Activated T-cell treated with anti-CD3 and anti-CD28 coated beads, Interleukin-2, amount 50 U/mL, for 72 hours (primary cell): ENCODE data around the gene DIP2B. TPM values are rescaled to one million over a fixed set of nuclear protein-coding genes. Genes with fewer than 3 reads are reported as not detected.
A peak's percentile ranks its signal among the peaks of the same experiment; 100 is the strongest.

Source experiments
- ATAC-seq, 2 donors: fragments of 150-1000 bp; cut with Tn5 transposase; replicated peaks in 1 of 2; 2 replicates each; pipeline ENCODE4 v1.10.0; 2021; ENCODE audit warnings: moderate library complexity in 2 of 2, mild to moderate bottlenecking in 1 of 2
- DNase-seq, 2 donors: peaks; one replicate each; pipeline ENCODE4 v3.0.0; 2021 to 2022; ENCODE audit warnings: mixed read lengths in 1 of 2
- H3K27ac Mint-ChIP-seq: one replicate; pipeline ENCODE4 v1.8.0; 2022; ENCODE audit warnings: mild to moderate bottlenecking, moderate library complexity, mixed read lengths
- H3K27me3 Mint-ChIP-seq: one replicate; pipeline ENCODE4 v1.8.0; 2022; ENCODE audit warnings: low read depth, mixed read lengths
- H3K36me3 Mint-ChIP-seq, 2 donors: one replicate each; pipeline ENCODE4 v1.8.0; 2022; ENCODE audit warnings: mixed read lengths in 2 of 2, mild to moderate bottlenecking in 1 of 2; ENCODE audit not compliant: insufficient read depth in 2 of 2
- H3K4me1 Mint-ChIP-seq: one replicate; pipeline ENCODE4 v1.8.0; 2022; ENCODE audit warnings: low read depth, mixed read lengths
- H3K4me3 Mint-ChIP-seq, 2 donors: one replicate each; pipeline ENCODE4 v1.8.0; 2022; ENCODE audit warnings: mild to moderate bottlenecking in 2 of 2, mixed read lengths in 2 of 2, moderate library complexity in 2 of 2
- H3K9me3 Mint-ChIP-seq, 2 donors: one replicate each; pipeline ENCODE4 v1.8.0; 2022; ENCODE audit warnings: mixed read lengths in 2 of 2
- total RNA-seq, 2 donors: library from RNA; stranded (reverse); gene quantifications; one replicate each; pipeline ENCODE4 v1.2.3, GENCODE V29; 2022

The DIP2B gene
- total RNA-seq, 2 donors from 2014 or later = 25.4 to 28.1 TPM

DNA sequence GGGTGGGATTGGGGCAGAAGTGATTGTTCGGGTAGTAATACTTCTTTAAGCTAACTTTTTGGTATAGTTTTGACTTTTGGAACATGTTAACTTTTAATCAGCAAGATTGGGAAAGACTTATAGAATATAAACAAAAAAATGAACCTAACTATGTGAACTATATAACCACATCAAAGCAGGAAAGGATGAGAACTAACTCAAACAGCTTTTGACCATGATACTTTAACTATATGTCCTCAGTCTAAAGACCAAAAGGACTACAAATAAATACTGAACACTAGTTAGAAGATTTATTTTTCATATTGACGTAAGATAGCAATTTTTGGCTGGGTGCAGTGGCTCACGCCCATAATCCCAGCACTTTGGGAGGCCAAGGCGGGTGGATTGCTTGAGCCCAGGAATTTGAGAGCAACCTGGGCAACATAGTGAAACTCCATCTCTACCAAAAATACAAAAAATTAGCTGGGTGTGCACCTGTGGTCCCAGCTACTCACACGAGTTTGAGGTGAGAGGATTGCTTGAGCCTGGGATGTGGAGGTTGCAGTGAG is 150.7 kb downstream of the DIP2B start:
- Mint-ChIP-seq H3K4me1 (peaks cover 2% of the 10 kb centered on the region), H3K27ac (no peak overlapping the region), H3K9me3 (no peaks in the 10 kb centered on the region), H3K36me3 (peaks cover 0 to 2% of the 10 kb centered on the region in 2 donors), H3K27me3 (no peaks in the 10 kb centered on the region), H3K4me3 (no peak overlapping the region)
- DNase-seq (no peak), ATAC-seq (no peak)

DNA sequence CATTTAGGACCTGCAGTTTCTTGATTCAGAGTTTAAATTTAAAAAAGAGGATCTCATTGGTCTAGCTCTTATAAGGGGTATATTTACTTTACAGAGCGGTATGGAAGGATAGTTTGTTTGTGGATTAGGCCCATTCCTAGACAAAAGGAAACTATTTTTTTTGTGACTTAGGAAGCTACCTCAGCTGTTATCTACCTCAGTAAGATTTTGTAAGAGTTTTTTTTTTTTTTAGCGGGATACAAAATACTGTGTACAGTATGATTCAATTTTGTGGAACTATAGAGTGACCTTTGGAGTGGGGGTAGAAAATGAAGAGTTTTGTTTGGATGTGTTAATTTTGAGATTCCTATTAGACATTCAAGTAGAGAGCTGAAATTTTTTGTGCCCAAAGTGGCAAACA is 154.5 kb downstream of the DIP2B start:
- no peaks in the 10 kb centered on the region for H3K9me3 Mint-ChIP-seq
- peaks cover 6% of the 10 kb centered on the region for H3K4me1 Mint-ChIP-seq
- no peak for ATAC-seq
- H3K4me3 Mint-ChIP-seq = no peak overlapping the region
- no peaks in the 10 kb centered on the region for H3K27me3 Mint-ChIP-seq
- peaks cover 0 to 4% of the 10 kb centered on the region in 2 donors for H3K36me3 Mint-ChIP-seq
- H3K27ac Mint-ChIP-seq = peak overlapping the region; percentile 51
- DNase-seq = no peak

GRCh38 chr12:50659690-50660424 is 155.1 kb downstream of the DIP2B start:
- H3K4me3 Mint-ChIP-seq = no peak overlapping the region
- ATAC-seq (no peak), DNase-seq (no peak)

GRCh38 chr12:50660425-50660822 is 155.6 kb downstream of the DIP2B start:
- no peak overlapping the region for H3K4me3 Mint-ChIP-seq
- no peaks in the 10 kb centered on the region for H3K9me3 Mint-ChIP-seq
- peak overlapping the region; percentile 28 for H3K27ac Mint-ChIP-seq
- DNase-seq = no peak
- no peak for ATAC-seq
- peaks cover 0 to 4% of the 10 kb centered on the region in 2 donors for H3K36me3 Mint-ChIP-seq
- peaks cover 6% of the 10 kb centered on the region for H3K4me1 Mint-ChIP-seq
- H3K27me3 Mint-ChIP-seq = no peaks in the 10 kb centered on the region

More at GRCh38 chr12:50659690-50660424, 155.1 kb downstream of the DIP2B start:
- peak overlapping the region; percentile 65 for H3K27ac Mint-ChIP-seq
- H3K27me3 Mint-ChIP-seq = no peaks in the 10 kb centered on the region
- no peaks in the 10 kb centered on the region for H3K9me3 Mint-ChIP-seq
- H3K4me1 Mint-ChIP-seq = peaks cover 6% of the 10 kb centered on the region
- H3K36me3 Mint-ChIP-seq = peaks cover 0 to 4% of the 10 kb centered on the region in 2 donors

DNA sequence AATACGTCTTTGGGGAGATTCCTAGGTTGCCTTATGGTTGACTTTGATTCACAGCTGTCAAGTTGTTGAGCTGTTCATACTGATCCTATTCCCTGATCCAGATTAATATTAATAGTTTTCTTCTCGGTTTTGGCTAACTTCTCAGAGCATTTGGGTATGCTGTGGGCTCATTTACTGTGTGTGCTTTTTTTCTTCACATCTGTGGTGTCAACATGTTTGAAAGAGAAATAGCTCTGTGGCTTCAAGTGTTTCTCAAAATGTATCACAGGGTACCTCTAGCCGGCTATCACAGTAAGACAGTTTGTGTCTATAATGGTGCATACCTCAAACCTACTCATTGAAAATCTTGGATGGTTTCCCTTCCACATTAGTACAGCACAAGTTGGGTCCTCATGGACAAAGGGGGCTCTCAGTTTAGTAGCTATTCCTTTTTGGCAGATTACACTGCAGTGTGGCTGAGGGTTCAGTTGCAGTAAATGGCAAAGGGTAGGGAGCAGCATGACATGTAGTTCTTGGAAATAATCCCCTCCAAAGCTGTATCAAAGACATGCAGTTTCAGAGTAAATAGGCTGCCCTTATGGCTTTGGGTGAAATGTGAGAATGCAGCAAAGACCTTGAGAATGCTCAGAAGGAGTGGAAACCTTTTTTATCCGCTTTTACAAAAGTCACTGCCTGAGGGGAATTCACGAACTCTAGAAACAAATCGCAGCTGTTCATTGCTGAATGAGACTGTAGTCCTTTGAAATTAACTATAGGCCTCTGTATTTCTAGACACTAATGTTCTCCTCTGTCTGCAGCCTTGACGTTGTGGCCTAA is 156.7 kb downstream of the DIP2B start:
- peak overlapping the region; percentile 82 for H3K27ac Mint-ChIP-seq
- H3K36me3 Mint-ChIP-seq = peaks cover 0 to 4% of the 10 kb centered on the region in 2 donors
- ATAC-seq (peak; percentile 51 to 66), DNase-seq (no peak)
- H3K4me1 Mint-ChIP-seq = peaks cover 6% of the 10 kb centered on the region
- H3K27me3 Mint-ChIP-seq = no peaks in the 10 kb centered on the region
- no peaks in the 10 kb centered on the region for H3K9me3 Mint-ChIP-seq
- H3K4me3 Mint-ChIP-seq = no peak overlapping the region

GRCh38 chr12:50662116-50662510 is 157.3 kb downstream of the DIP2B start:
- DNase-seq (no peak), ATAC-seq (no peak)
- peaks cover 6% of the 10 kb centered on the region for H3K4me1 Mint-ChIP-seq
- H3K27ac Mint-ChIP-seq = no peak overlapping the region
- peaks cover 0 to 4% of the 10 kb centered on the region in 2 donors for H3K36me3 Mint-ChIP-seq
- H3K9me3 Mint-ChIP-seq = no peaks in the 10 kb centered on the region
- H3K4me3 Mint-ChIP-seq = no peak overlapping the region
- no peaks in the 10 kb centered on the region for H3K27me3 Mint-ChIP-seq

DNA sequence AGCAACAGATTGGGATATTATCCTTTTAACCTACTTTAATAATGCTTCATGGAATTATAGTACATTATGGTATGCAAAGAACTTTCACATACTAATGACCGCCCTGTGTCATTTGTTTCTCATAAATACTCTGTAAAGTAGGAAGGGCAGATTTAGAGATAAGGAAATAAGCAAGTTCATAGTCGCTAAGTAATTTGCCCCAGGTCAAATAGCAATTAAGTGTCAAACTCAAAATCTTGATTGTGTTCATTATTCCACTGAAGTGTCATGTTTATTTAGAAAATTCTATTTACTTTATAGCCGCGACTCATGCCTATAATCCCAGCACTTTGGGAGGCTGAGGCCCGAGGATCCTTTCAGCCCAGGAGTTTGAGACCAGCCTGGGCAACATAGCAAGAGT is 160.4 kb downstream of the DIP2B start:
- no peaks in the 10 kb centered on the region for H3K27me3 Mint-ChIP-seq
- DNase-seq (no peak), ATAC-seq (no peak)
- H3K36me3 Mint-ChIP-seq = peaks cover 0 to 2% of the 10 kb centered on the region in 2 donors
- no peak overlapping the region for H3K4me3 Mint-ChIP-seq
- no peak overlapping the region for H3K27ac Mint-ChIP-seq
- peaks cover 6% of the 10 kb centered on the region for H3K4me1 Mint-ChIP-seq
- no peaks in the 10 kb centered on the region for H3K9me3 Mint-ChIP-seq

DNA sequence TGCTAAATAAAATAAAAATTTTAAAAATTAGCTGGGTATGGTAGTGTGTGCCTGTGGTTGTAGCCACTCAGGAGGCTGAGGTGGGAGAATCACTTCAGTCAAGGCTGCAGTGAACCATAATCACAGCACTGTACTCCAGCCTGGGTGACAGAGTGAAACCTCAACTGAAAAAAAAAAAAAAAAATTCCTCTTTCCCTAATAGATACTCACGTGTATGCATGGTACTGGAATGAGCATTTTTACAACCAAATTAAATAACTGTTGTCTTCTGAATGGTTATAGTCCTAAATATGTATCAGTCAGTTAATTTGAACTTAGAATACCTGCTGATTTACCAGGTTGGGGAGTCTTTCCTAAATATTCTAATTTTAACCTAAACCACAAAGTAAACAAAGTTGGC is 160.8 kb downstream of the DIP2B start:
- no peak for ATAC-seq
- H3K9me3 Mint-ChIP-seq = no peaks in the 10 kb centered on the region
- DNase-seq = no peak
- no peak overlapping the region for H3K4me3 Mint-ChIP-seq
- no peak overlapping the region for H3K27ac Mint-ChIP-seq
- peaks cover 6% of the 10 kb centered on the region for H3K4me1 Mint-ChIP-seq
- peaks cover 0 to 3% of the 10 kb centered on the region in 2 donors for H3K36me3 Mint-ChIP-seq
- no peaks in the 10 kb centered on the region for H3K27me3 Mint-ChIP-seq

- DNase-seq (no peak), ATAC-seq (no peak)
- Mint-ChIP-seq H3K27ac (peak overlapping the region; percentile 50), H3K27me3 (no peaks in the 10 kb centered on the region), H3K4me1 (peaks cover 6% of the 10 kb centered on the region), H3K9me3 (no peaks in the 10 kb centered on the region), H3K36me3 (peaks cover 0 to 4% of the 10 kb centered on the region in 2 donors), H3K4me3 (no peak overlapping the region)
Observed at GRCh38 chr12:50666023-50666422, 161.2 kb downstream of the DIP2B start.

GRCh38 chr12:50672158-50672557 is 167.4 kb downstream of the DIP2B start:
- ATAC-seq (no peak), DNase-seq (no peak)
- H3K4me3 Mint-ChIP-seq = no peak overlapping the region
- no peaks in the 10 kb centered on the region for H3K27me3 Mint-ChIP-seq
- H3K9me3 Mint-ChIP-seq = no peaks in the 10 kb centered on the region
- H3K4me1 Mint-ChIP-seq = no peaks in the 10 kb centered on the region
- no peak overlapping the region for H3K27ac Mint-ChIP-seq
- peaks cover 2 to 13% of the 10 kb centered on the region in 2 donors for H3K36me3 Mint-ChIP-seq

DNA sequence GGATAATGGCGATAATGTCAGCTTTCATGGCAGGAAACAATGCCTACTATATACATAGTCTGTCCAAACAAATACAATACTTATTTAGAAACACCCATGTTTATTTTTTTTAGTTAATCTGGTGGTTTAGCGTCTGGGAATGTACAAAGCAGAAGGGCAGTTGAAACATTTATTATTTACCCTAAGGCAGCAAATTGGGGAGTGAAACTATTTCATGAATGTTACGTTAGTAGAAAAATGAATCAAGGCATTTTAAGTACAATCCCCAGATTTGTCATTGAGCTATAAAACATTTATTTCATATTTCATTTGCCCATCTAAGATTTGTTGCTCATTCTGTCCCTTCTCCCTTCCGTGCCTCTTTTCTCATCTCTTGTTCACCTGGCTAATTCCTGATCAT is 172.0 kb downstream of the DIP2B start:
- no peak overlapping the region for H3K4me3 Mint-ChIP-seq

DNA sequence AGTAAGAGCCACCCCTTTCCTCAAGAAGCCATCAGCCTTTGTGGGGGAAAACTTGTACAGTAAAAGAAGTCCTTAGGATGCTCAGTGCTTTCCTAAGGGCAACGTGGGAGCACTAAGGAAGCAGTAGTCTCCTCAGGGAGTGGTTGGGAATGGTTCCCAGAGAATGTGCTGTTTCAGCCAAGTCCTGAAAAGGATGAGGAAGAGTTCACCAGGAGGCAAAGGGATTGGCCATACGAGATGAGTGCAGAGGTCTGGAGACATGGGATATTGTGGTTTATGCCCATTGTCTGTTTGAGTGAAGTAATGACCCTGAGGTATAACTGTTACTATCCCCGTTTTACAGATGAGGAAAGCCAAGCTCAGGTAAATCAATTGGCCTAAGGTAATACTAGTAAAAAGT is 173.1 kb downstream of the DIP2B start:
- Mint-ChIP-seq H3K36me3 (peaks cover 0 to 21% of the 10 kb centered on the region in 2 donors), H3K9me3 (no peaks in the 10 kb centered on the region)

More for the DNA sequence above, 172.0 kb downstream of the DIP2B start:
- no peaks in the 10 kb centered on the region for H3K9me3 Mint-ChIP-seq
- H3K36me3 Mint-ChIP-seq = peaks cover 0 to 21% of the 10 kb centered on the region in 2 donors
- no peak for ATAC-seq
- DNase-seq = no peak
- no peak overlapping the region for H3K27ac Mint-ChIP-seq
- H3K4me1 Mint-ChIP-seq = no peaks in the 10 kb centered on the region
- H3K27me3 Mint-ChIP-seq = no peaks in the 10 kb centered on the region

GRCh38 chr12:50678650-50679365 is 174.0 kb downstream of the DIP2B start:
- Mint-ChIP-seq H3K36me3 (peaks cover 0 to 21% of the 10 kb centered on the region in 2 donors), H3K27me3 (no peaks in the 10 kb centered on the region), H3K4me1 (no peaks in the 10 kb centered on the region), H3K9me3 (no peaks in the 10 kb centered on the region), H3K27ac (peak overlapping the region; percentile 24), H3K4me3 (no peak overlapping the region)
- DNase-seq (no peak), ATAC-seq (no peak)

More for the DNA sequence above, 173.1 kb downstream of the DIP2B start:
- Mint-ChIP-seq H3K27ac (no peak overlapping the region), H3K4me1 (no peaks in the 10 kb centered on the region), H3K4me3 (no peak overlapping the region), H3K27me3 (no peaks in the 10 kb centered on the region)
- DNase-seq (no peak), ATAC-seq (no peak)
